Stimulated activated CD4-positive, alpha-beta T cell treated with anti-CD3 and anti-CD28 coated beads, TNF-alpha, amount 100 ng/mL, for 48 hours (primary cell): Measurements from ENCODE around the gene CD300H.
A peak's percentile ranks its signal among the peaks of the same experiment; 100 is the strongest.

ENCODE experiments used
- DNase-seq, 3 donors: peaks; one replicate each; pipeline ENCODE4 v3.0.0-alpha.2; 2020; ENCODE audit warnings: low read depth in 3 of 3

CD300H gene

GRCh38 chr17:74567397-74567796 lies at the start of gene CD300H:
CD300H (minus strand) TSS chr17:74567509.
- DNase-seq, result no peak

DNA sequence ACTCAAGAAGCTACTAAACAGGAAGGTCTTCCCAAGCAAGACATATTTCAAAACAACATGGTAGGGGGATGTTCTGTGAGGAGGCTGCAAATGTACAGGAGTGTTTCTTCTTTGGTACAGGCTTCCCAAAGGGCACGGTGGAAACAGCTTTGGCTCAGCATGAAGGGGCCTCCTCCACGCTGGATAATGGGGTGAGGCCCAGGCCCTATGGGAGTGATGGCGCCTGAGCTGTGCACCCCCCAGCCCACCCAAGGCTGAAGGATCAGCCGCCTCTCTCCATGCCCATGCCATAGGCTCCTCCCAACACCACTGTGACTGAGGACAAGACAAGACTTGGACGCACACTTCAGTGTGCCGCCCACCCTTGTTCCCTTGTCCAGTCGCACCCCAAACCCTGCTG lies 49.4 kb upstream of the CD300H start:
- DNase-seq, result no peak

GRCh38 chr17:74612046-74612445 lies 44.7 kb upstream of the CD300H start:
- no peak for DNase-seq

DNA sequence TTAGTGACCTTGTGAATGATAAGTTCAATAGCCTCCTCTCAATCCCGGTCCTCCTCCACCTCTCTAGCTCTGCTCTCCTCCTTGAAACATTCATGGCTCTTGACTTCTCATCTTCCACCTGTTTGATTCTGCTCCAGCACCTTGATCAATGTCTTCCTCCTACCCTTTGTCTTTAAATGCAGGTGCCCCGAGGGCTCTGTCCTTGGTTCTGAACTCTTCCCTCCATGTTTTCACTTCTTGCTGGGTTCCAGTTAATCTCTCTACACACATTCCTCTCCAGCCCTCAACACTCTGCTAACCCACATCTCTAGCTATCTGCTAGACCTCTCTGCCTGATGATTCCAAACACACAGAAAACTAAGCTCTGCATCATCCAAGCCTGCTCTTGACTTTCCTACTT lies 42.8 kb upstream of the CD300H start:
- DNase-seq, result no peak

DNA sequence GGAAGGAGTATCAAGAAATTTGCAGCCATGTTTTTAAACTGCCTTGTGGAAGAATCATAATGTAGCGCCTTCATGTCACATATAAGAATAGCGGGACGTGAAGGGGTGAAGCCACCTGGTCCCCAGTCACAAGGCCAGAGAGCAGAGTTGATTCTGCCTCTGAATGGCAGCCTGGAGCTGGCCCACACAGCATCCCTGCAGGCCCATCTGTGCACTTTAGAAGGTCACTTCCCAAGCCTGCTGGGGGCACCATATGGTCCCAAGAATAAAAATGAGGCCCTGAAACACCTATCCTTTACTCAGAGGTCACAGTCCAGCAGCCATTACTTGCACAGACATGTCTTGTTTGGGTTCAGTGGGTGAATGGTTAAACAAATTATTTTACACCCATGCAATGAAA lies 41.2 kb upstream of the CD300H start:
- DNase-seq, result no peak

GRCh38 chr17:74607221-74607620 lies 39.9 kb upstream of the CD300H start:
- DNase-seq, result no peak

GRCh38 chr17:74606050-74606449 lies 38.7 kb upstream of the CD300H start:
- no peak for DNase-seq

- no peak for DNase-seq
Measured at GRCh38 chr17:74605361-74605760, 38.1 kb upstream of the CD300H start.

DNA sequence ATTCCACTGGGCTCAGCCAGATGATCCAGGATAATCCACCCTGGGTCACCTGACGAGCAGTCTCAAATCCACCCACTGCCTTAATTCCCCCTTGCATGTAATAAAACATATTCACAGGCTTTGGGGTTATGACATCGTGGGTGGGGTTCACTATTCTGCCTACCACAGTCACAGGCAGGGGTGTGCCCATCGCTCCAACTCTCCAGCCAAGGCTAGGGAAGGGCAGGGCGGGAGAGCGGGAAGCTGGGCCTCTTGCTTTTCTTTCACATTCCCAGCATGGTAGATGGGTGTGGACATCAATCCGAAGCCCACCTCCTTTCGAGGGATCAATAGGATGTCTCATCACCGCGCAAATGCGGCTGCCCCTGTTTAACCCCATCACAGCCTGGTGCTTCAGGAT lies 37.5 kb upstream of the CD300H start:
- DNase-seq, result no peak

GRCh38 chr17:74604200-74604599 lies 36.9 kb upstream of the CD300H start:
- DNase-seq, result no peak

- no peak for DNase-seq
Measured at GRCh38 chr17:74603746-74604145, 36.4 kb upstream of the CD300H start.

- DNase-seq, result no peak
Measured at GRCh38 chr17:74603037-74603635, 35.8 kb upstream of the CD300H start.

DNA sequence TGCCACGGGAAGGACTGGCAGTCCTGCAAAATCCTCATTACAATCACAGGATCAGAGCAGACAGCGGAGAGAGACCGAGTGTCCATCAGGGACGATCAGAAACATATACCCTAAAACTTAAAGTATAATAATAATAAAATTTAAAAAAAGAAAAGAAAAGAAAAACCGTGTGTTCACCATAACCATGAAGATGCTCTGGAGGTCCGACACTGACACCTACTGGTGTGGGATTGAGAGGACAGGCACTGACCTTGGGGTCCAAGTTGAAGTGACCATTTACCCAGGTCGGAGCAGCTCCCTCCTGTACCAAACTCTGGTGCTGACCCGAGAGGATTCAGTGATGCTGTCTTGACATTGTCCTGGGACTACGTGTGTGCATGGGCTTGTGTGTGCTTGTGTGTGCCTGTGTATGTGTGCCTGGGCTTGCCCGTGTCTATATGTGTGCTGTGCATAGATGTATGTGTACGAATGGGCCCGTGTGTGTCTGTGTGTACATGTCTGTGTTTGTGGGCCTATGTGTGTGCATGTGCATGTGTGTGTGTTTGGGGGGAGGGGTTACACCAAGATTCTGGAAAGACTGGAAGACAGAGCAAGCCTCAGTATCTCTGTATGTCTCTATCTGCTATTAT lies 34.7 kb upstream of the CD300H start:
- DNase-seq, result peak; percentile 4 to 19 (median 10)

GRCh38 chr17:74599448-74599939 lies 32.2 kb upstream of the CD300H start:
- DNase-seq, result no peak

DNA sequence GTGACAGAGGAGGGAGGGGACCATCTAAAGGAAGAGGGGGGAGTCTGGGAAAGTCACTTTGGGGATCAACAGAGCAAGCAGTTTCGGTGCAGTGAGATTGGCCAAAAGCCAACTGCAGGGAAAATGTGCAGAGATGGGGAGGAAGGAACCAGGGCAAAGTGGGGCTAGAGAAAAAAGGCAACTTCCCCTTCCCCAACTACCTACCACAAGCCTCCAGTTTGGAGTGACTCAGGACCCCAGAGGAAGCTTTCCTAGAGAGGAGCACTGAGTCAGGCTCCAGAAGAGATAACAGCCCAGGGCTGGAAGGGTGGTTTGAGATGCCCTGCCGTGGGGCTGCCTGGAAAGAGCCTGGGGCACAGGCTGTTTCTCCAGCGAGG lies 31.7 kb upstream of the CD300H start:
- DNase-seq, result no peak

DNA sequence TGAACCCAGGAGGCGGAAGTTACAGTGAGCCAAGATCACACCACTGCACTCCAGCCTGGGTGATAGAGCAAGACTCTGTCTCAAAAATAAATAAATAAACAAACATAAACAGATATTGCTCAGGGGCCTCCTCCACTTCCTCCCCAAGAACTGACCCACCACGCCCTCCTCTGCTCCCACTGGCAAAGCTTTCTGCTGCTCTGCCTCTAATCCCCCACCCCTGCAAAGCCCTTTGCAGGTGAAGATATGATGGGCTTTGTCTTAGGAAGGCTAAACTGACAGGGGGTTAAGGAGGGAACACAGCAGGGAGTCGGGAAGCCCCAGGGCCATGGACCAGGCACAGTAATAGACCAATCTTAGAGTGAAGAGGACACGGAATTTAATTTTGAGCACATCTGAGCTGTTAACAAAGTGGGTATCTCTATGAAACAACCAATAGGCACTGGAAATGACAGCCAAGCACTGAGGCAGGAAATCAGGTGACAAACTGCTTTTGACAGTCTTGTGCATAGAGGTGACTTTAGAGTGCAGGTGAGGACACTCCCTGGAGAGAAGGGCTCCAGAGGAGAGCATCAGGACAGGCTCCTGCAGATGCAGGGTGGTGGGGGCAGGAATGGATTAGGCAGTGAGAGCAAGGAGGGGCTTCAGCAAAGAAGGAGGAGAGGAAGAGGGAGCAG lies 31.2 kb upstream of the CD300H start:
- DNase-seq, result no peak

- DNase-seq, result no peak
Measured at GRCh38 chr17:74597069-74597790, 29.9 kb upstream of the CD300H start.

DNA sequence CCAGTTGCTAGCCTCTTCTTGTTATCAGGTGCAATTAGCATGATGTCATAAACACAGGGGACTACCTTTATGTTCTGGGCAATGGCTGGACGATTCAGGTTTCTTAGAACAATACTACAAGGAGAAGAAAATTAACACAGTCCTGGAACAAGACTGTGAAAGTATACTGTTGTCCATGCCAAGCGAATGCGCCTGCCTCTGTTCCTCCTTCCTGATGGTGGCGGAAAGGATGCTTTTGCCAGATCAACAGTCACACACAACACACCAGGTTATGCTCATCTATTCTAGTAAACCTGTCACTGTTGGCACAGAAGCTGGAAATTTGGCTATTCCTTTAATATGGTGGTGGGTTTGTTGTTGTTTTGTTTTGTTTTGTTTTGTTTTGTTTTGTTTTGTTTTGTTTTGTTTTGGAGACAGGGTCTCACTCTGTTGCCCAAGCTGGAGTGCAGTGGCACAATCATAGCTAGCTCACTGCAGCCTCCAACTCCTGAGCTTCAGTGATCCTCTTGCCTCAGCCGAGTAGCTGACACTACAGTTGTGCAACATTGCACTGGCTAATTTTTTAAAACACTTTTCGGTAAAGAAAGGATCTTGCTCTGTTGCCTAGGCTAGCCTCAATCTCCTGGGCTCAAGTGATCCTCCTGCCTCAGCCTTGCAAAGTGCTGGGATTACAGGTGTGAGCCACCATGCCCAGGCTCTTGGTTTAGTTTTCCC lies 27.9 kb upstream of the CD300H start:
- no peak for DNase-seq

DNA sequence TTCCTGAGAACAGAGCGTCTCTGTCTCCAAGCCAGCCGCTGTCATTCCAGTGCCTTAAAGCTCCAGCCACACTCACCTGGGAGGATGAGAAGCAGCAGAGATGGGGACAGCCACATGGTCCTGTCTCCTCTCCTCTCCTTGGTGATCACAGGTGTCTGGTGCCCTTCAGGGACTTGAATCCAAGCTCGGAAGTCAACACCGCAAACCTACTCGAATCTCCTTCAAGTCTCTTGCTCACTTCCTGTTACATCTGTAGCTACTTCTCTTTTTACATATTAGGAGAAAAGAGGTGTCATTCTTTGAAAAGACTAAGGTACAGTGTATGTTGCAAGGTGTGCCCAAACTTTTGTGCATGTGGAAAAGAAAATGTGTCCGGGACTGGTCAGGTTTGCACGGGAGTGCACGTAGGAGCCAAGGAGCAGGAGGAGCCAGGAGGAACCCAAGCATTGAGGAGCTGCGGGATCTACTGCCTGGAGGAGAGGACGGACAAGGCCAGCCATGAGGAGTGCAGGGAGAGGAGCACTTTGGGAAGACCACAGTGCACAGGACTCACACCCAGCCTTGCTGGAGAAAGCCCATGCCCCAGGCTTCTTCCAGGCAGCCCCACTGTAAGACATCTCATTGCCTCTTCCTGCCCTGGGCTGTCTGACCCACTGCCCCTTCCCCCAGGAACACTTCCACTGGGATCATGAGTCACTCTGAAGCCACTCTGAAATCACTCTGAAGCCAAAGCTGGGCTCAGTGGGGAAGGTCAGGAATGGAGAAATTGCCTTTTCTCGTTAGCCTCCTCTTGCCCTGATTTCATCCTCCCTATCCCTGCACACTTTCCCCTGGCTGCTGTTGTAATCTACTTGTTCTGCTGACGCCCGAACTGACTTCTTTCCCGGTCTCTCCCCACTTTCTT lies 25.0 kb upstream of the CD300H start, which contains the start of gene CD300LD:
CD300LD (minus strand) TSS at position 197 of the 904 bp plus-strand sequence; CDS start at position 116, 81 bp downstream.
- no peak for DNase-seq

- DNase-seq, result no peak
Measured at GRCh38 chr17:74591503-74591902, 24.2 kb upstream of the CD300H start.

- no peak for DNase-seq
Measured at GRCh38 chr17:74585711-74586110, 18.4 kb upstream of the CD300H start.
